Posterior cingulate gyrus (tissue), 11 donors: Measurements from ENCODE around the gene NFAT5.

Experiments
- DNase-seq, 10 donors: peaks; one replicate each; pipeline versions ENCODE4 v3.0.0 to v3.0.0-alpha.2; 2020 to 2021; ENCODE audit warnings: mixed read lengths in 3 of 10
- intact Hi-C: fragments of 100-400 bp; cut with DNase I; formaldehyde crosslinking; loops from one replicate; pipeline ENCODE4 v1.15.1; 2023

The NFAT5 gene

GRCh38 chr16:69701452-69701851, 135.7 kb downstream of the NFAT5 start:
- DNase-seq, result no peak
- intact Hi-C loops, result no loop called here

GRCh38 chr16:69701866-69702265, 136.1 kb downstream of the NFAT5 start:
- no peak for DNase-seq
- intact Hi-C loops, result no loop called here

GRCh38 chr16:69703638-69704037, 137.9 kb downstream of the NFAT5 start:
- intact Hi-C loops, result no loop called here
- no peak for DNase-seq

- no peak for DNase-seq
- intact Hi-C loops, result no loop called here
Observed at GRCh38 chr16:69706256-69706974, 140.6 kb downstream of the NFAT5 start.

- intact Hi-C loops, result no loop called here
- no peak for DNase-seq
Observed at GRCh38 chr16:69706975-69707340, 141.2 kb downstream of the NFAT5 start.

- DNase-seq, result no peak
- intact Hi-C loops, result loop anchor here (2.0 kb wide), 2 partner anchors 47 to 311 kb away; partner anchors contain the start of gene NOB1
Observed at GRCh38 chr16:69707920-69708683, 142.3 kb downstream of the NFAT5 start.

GRCh38 chr16:69709456-69710084, 143.8 kb downstream of the NFAT5 start:
- intact Hi-C loops, result loop anchor here (2.0 kb wide), 2 partner anchors 45 to 313 kb away; partner anchors contain the start of gene NOB1
- DNase-seq, result no peak

GRCh38 chr16:69711115-69711740, 145.5 kb downstream of the NFAT5 start:
- no peak for DNase-seq
- intact Hi-C loops, result no loop called here

- intact Hi-C loops, result no loop called here
- DNase-seq, result no peak
Observed at GRCh38 chr16:69712277-69712676, 146.5 kb downstream of the NFAT5 start.

- no peak for DNase-seq
- intact Hi-C loops, result no loop called here
Observed at GRCh38 chr16:69712914-69713581, 147.3 kb downstream of the NFAT5 start.

- no peak for DNase-seq
- intact Hi-C loops, result no loop called here
Observed at GRCh38 chr16:69717066-69717465, 151.3 kb downstream of the NFAT5 start.

- no peak for DNase-seq
- intact Hi-C loops, result no loop called here
Observed at GRCh38 chr16:69718111-69718764, 152.5 kb downstream of the NFAT5 start.

- intact Hi-C loops, result no loop called here
- DNase-seq, result no peak
Observed at GRCh38 chr16:69720822-69721430, 155.2 kb downstream of the NFAT5 start.

GRCh38 chr16:69721441-69721957, 155.7 kb downstream of the NFAT5 start:
- intact Hi-C loops, result no loop called here
- no peak for DNase-seq

- peak in 1 of 10 donors; percentile 50 for DNase-seq
- intact Hi-C loops, result no loop called here
Observed at GRCh38 chr16:69724414-69724873, 158.7 kb downstream of the NFAT5 start.

GRCh38 chr16:69724981-69725479, 159.3 kb downstream of the NFAT5 start:
- peak in 1 of 10 donors; percentile 27 for DNase-seq
- intact Hi-C loops, result no loop called here

- intact Hi-C loops, result no loop called here
- peak in 1 of 10 donors; percentile 79 for DNase-seq
Observed at GRCh38 chr16:69725480-69726312, 159.9 kb downstream of the NFAT5 start.
